Activated CD4-positive, CD25-positive, alpha-beta regulatory T cell (primary cell): ENCODE data around the gene NOX4.
"Not testable (repeated sequence)": the region's sequence is repeated elsewhere in the genome, so short reads cannot be mapped to it uniquely, and the experiment has no call there.

ENCODE experiments used
- DNase-seq, 4 experiments: peaks; one replicate each; lab custom pipeline; 2025; lab: John Stamatoyannopoulos, UW

NOX4 gene

DNA sequence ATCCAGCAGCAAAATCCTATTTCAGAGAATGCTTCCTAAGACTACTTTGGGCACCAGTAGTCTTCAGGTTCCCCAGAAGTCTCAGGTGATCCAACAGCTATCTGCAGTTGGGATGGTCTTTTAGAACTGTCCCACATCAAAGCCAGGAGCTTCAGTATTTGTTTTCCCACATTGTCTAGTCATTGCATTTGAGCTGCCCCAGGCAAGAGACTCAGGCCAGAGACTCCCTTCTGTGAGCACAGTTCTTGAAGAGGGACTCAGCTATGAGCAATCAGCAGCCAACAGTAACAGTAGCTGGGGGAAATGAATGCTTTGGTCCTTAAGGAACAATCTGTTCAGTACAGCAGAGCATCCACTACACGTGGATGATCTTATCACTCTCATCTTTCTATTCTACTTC is 188.1 kb downstream of the NOX4 start:
- DNase-seq: not testable (repeated sequence)

DNA sequence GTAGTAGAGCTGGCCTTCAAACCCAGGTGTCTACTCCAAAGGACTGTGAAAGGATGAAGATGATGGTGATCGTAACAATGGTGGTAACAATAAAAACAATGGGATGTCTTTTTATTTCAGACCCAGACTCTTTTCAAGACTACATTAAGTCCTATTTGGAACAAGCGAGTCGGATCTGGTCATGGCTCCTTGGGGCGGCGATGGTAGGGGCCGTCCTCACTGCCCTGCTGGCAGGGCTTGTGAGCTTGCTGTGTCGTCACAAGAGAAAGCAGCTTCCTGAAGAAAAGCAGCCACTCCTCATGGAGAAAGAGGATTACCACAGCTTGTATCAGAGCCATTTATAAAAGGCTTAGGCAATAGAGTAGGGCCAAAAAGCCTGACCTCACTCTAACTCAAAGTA is 196.2 kb downstream of the NOX4 start:
- DNase-seq: not testable (repeated sequence)

DNA sequence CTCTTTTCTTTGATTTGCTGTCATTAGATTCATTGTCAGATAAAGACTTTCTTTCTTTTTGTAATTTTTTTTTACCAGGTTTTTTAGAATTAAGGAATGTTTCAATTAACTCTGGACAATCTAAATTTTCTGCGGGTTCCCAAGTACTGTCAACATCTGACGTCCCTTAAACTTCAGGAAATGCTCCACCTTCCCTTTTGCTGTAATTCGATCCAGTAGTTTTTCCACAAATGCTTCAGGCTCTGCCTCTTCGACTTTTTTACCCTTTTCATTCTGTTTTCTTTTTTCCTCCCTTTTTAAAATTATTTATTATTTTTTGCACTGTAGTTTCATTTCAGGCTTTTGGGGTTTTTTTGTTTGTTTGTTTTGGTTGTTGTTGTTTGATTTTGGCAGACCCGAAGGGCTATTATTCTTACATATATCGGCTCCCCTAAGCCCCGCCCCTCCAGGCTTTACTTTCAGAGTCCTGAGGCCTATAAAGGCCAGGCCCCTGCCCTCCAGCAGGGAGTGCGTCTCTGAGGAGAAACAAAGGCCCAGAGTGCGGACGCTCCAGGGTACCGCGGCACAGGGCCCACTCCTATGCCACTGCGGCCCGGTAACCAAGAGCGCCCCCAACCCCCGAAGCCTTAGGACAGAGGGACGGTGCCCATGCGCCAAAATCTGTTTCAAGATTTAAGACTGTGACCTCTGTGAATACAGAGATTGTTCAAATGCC is 197.1 kb downstream of the NOX4 start:
- DNase-seq: no peak

DNA sequence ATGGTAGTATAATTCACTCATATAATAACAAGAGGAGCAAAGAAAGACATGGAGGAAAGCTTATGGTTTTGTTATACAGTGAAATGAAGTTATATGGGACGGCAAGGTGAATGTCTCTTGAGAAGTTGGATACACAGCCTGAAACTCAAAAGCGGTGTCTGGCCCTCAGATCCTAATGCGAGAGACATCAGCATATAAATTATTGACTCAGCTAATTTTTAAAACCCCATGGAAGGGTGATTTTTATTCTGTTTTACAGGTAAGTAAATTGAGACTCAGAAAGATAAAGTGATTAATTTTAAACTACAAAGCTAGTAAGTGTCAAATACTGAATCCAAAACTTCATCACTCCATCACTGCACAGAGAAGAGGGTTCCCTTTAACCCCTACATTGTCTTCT is 203.2 kb downstream of the NOX4 start:
- DNase-seq: not testable (repeated sequence)

DNA sequence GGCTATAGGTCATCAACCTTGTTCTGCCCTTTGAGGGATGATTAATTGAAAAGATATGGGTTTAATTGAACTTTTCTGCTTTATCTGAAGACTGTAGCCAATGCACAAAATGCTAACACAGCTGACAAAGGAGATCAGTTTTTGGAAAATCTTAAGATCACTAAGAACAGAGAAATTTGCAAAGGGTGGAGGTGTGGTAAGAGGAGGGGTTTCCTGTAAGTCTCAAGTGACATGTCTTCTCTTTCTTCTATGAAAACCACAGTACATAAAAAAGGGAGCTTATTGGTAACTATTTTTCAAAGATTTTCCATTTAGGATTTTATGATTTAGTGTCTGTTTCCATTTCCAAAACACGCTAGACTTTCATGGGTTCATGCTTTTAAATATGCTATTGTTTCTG is 204.6 kb downstream of the NOX4 start:
- not testable (repeated sequence) for DNase-seq

DNA sequence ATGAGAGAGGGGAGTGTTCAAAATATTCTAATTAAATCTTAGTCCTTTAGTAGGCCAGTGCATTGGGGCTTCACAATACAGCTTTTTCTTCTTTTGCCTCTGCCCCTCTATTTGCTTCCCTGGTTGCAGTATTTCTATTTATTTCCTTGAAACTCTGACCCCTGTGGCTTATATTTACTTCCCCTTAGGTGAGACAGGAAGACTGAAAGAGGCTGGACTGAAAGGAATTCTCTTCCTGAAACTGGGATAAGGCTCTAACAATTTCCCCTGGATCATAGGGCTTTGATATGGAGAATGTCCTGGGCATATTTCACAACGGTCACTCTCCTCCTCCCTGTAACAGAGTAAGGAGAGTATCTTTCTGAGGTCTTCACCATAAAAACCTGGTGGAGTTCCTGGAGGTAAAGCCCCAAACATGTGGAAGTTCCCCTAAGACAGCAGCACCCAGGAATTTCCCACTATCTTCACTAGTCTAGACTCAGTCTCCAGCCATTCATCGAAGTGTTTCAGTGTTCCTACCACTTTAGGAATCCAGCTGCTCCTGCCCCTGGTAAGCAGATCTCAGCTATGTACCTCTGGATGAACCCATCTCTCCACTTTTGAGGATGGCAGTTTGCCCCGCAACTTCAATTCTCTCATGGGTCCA is 210.0 kb downstream of the NOX4 start:
- DNase-seq: not testable (repeated sequence)

DNA sequence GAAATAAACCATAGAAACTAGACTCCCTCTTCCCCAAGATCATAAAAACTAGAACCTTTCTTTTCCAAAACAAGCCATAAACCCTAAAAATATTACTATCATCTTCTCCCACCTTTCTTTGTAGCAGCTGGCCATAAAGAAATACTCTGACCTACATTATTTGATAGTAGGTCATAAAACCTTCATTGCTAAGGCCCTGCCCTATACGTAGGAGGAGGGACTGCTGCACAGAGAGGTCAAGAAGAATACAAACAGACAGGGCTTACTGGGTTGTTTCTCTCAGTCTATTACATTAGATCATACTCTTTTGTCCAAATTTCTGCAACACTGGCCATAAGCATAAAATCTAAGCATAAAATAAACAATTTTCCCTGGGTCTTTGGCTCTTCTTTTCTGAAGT is 212.0 kb downstream of the NOX4 start:
- DNase-seq: no peak

DNA sequence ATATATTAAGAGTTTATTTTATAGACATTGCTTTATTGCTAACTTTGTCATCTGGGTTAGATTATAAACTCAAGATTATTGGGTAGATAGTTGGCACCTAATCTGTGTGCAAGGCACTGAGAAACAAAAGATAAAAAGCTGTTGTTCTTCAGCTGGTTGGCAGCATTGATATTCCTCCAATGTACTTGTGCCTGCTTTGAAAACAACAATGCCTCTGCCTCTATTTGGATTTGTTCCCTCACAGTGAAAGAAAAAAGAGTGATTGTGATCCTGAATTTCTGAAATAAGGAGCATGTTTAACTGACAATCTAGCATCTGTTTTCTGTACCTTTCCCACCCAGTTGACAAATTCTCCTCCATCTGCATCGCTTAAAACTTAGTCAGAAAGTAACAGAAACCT is 215.2 kb downstream of the NOX4 start:
- DNase-seq: no peak
